T-helper 22 cell (primary cell): ENCODE results near the gene P3H3.

Experiments
- DNase-seq: peaks from one replicate; pipeline ENCODE4 v3.0.0-alpha.2; 2020; ENCODE audit warnings: low read depth

The P3H3 gene

DNA sequence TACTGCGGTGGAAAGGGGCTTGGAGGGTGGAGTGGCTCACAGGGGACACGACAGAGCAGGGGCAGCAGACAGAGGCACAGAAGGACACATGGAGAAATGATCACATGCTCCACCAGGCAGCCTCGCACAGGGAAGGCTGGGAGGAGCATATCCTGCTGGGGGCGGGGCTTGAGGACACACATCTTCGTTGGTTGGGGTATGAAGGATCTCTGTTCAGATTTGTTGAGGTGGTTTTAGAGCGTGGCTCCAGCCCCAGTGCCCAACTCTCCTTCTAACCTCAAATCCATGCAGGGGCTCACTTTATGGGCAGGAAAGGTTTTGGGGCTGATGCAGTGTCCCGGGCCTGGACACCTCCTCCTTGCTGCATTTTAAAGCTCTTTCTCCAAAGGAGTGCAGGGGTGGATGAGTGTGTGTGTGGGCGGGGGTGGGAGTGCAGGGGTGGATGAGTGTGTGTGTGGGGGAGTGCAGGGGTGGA, 733 bp upstream of the P3H3 start:
- no peak for DNase-seq

DNA sequence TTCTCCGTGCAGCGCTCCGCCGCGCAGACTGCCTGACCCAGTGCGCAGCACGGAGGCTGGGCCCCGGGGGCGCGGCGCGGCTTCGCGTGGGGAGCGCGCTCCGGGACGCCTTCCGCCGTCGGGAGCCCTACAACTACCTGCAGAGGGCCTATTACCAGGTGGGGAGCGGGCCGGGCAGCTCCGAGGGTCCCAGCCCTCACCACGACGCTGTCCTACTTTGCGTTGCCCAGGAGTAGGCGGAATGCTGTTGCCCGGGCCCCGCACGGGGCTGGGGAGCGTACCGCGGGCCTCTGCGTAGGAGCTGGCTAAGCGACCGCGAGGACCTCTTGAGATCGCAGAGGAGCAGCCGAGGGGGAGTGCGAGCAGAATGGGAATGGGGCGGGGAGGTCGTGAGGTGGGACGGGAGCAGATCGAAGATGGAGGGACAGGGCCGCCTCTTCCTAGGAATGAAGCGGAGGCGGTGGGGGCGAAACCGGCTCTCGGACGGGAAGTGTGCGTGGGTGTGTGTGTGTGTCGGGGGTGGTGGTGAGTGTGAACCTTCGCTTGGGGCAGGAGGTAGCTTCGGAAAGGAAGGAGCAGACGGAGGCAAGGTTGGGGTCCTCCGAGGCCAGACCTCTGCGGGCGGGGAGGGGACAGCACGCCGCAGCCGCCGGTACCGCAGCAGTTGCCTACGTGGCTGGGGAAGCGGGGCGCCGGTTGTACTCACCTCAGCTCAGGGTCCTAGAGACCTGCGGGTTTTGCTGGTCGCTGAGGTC, 751 bp downstream of the P3H3 start:
- no peak for DNase-seq

DNA sequence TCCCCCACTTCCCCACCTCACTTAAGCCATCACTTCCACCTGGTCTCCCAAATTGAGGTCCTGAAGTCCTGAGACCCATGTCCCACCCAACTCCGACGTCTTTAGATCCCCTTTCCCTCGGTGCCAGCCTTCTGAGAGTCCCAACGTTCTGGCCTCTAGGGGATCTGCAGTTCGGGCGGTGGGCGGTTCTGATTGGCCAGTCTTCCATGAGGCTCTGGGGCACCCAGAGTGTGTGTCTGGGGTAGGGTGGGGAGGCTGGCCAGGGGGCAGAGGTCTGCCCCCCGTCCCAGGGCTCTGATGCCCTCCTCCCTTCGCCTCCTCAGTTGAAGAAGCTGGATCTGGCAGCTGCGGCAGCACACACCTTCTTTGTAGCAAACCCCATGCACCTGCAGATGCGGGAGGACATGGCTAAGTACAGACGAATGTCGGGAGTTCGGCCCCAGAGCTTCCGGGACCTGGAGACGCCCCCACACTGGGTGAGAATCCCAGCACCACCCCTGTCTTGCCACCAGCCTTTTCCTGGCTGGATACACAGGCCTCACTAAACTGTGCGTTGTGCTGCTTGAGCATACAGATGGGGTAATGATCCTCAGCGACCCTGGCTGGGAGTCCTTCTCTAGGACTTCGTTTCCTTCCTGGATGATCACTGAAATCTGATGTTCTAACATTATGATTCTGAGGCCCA, 1.5 kb downstream of the P3H3 start:
- no peak for DNase-seq

- no peak for DNase-seq
Measured at GRCh38 chr12:6830286-6830890, 2.2 kb downstream of the P3H3 start.

- DNase-seq: no peak
Measured at GRCh38 chr12:6830999-6831398, 2.8 kb downstream of the P3H3 start.

DNA sequence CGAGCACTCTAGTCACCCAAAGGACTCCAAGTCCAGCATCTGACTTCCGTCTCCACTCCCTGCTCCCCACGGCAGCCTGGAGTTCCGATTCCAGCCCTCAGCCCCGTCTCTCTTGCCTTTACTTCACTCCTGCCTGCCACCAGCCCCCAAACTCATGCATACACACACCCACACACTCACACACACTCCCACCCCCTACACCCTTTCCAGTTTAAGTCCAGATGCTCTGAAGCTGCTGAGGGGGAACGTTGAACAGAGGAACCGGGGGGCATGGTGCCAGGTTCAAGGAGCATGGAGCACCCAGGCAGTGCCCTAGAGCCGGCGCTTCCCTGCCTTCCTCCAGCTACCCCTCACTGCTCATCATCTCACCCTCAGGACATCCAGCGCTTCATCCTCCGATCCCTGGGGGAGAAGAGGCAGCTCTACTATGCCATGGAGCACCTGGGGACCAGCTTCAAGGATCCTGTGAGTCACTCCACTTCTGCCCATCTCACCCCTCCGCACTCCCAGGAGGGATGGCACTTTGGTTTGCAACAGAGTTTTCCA, 3.3 kb downstream of the P3H3 start:
- DNase-seq: no peak

DNA sequence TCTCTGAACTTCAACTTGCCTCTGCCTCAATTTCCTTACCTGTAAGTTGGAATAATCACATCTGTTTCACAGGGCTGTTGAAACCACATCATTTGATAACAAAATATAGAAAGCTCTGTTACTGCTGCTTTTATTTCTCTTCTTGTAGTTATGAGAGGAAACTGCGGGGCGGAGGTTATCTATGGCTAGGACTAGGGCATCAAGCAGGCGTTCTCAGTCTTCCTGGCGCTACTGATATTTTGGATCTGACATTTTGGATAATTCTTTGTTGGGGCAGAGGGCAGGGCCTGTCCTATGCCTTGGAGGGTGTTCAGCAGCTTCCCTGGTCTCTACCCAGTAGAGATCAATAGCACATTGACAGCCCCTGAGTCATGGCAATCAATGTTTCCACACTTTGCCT, 3.9 kb downstream of the P3H3 start:
- DNase-seq: no peak

- DNase-seq: no peak
Measured at GRCh38 chr12:6833189-6833890, 5.1 kb downstream of the P3H3 start.

DNA sequence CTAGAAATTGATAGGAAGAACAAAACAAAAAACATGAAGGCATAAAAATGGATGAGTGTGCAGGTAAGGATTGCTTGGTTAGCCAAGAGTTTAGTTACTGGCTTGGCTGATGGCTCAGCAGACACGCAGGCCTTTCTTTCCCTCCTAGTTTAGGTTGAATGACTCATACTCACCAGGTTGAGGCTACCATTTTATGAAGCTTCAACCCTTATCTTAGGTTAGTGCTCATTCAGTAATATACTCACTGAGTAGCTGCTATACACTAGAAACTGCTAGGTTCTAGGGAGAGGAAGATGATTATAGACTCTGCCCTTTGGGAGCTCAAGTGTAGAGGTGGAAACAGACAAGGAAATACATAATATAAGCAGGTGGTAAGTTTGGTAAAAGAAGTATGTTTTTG, 6.0 kb downstream of the P3H3 start:
- DNase-seq: no peak

DNA sequence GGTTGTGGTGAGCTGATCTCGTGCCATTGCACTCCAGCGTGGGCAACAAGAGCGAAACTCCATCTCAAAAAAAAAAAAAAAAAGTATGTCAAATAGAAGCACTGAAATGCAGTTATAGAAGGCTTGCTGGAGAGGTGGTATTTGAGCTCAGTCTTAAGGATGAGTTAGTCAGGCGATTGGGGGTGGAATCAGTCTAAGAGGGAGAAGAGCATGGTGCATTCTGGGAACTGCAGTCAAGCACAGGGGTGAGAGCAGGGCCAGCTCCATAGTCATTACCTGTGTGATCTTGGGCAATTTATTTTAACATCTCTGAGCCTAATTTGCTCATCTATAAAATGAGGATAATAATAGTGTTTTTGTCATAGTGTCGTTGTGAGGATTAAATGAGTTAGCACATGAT, 6.7 kb downstream of the P3H3 start:
- no peak for DNase-seq

- no peak for DNase-seq
Measured at GRCh38 chr12:6836851-6837250, 8.6 kb downstream of the P3H3 start.

DNA sequence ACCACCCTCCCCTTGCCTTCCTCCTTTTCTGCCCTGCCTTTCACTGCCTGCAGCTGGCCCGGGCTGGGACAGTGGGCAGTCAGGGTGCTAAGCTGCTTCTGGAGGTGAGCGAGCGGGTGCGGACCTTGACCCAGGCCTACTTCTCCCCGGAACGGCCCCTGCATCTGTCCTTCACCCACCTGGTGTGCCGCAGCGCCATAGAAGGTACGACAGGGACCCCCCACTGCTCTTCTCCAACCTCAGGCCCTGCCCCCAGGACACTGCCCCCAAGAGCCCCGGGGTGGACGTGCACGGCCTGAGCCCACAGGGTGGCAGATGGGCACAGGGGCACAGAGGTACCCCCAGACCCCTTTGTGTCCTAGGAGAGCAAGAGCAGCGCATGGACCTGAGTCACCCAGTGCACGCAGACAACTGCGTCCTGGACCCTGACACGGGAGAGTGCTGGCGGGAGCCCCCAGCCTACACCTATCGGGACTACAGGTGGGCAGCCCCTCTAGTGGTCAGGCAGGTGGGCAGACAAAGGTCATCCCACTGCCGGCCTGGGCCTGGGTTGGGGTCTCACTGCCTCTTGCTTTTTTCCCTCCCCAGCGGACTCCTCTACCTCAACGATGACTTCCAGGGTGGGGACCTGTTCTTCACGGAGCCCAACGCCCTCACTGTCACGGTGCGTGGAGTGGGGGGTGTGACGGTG, 9.3 kb downstream of the P3H3 start:
- DNase-seq: no peak

GRCh38 chr12:6838854-6839253, 10.6 kb downstream of the P3H3 start:
- DNase-seq: no peak

GRCh38 chr12:6839482-6840201, 11.4 kb downstream of the P3H3 start:
- no peak for DNase-seq

DNA sequence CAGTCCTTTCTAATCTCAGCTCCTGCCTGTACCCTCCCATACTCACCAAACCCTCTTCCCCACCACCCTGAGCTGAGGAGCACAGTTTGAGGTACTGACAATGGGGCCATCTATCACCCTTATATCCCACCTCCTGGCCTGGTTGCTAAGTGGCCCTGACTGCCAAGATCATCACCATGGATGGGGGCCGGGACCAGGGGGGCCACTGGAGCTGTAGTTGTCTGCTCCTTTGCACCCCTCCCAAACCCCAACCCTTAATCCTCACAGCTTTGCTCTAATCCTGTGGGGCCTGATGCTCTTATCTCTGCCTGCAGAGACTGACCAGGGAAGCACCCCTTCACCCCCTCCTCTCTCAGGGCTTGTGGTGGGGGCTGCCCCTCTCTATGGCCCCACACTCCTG, 12.1 kb downstream of the P3H3 start:
- no peak for DNase-seq

GRCh38 chr12:6840761-6841515, 12.7 kb downstream of the P3H3 start, which contains the start of gene GNB3:
Gene GNB3 (plus strand): TSS chr12:6840925. CDS start chr12:6841288, 363 bp downstream.
- DNase-seq: no peak

DNA sequence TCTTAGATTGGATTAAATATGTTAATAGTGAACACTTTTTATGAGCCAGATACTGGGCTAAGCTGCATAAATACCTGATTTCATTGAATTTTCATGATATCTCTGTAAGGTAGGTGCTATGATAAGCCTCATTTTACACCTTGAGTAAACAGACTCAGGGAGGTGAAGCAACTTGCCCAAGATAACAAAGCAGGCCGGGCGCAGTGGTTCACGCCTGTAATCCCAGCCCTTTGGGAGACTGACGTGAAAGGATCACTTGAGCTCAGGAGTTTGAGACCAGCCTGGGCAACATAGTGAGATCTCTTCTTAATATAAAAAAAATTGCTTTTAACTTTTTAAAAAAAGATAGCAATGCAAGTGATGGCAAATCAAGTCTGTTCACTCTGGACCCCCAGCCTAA, 13.9 kb downstream of the P3H3 start:
- no peak for DNase-seq

DNA sequence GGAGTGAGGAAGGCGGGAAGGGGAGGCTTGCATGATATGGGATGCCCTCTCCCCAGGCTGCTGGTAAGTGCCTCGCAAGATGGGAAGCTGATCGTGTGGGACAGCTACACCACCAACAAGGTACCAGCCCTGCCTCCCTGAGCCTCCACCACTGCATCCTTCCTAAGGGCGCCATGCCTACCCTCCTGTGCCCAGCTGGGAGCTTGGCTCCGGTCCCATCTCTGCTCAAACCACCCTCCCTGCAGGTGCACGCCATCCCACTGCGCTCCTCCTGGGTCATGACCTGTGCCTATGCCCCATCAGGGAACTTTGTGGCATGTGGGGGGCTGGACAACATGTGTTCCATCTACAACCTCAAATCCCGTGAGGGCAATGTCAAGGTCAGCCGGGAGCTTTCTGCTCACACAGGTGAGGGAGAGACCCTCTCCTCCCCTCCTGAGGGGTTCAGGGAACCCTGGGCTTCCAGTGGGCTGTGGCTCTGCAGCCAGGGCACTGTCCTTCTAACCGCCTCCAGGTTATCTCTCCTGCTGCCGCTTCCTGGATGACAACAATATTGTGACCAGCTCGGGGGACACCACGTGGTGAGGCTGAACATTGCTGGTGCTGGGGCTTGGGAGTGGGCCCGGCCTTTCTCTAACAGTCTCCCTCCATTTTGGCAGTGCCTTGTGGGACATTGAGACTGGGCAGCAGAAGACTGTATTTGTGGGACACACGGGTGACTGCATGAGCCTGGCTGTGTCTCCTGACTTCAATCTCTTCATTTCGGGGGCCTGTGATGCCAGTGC, 15.1 kb downstream of the P3H3 start:
- DNase-seq: no peak

- DNase-seq: no peak
Measured at GRCh38 chr12:6845395-6845794, 17.2 kb downstream of the P3H3 start.
